Stimulated activated CD4-positive, alpha-beta T cell treated with anti-CD3 and anti-CD28 coated beads, Interleukin-15, amount 100 ng/mL, for 1 hour (primary cell): ENCODE data around the gene ERF.
"Not testable (repeated sequence)": the region's sequence is repeated elsewhere in the genome, so short reads cannot be mapped to it uniquely, and the experiment has no call there.

Source experiments
- DNase-seq, 2 donors: peaks; one replicate each; pipeline ENCODE4 v3.0.0-alpha.2; 2020; ENCODE audit warnings: low read depth in 1 of 2, low spot score in 1 of 2

ERF gene

DNA sequence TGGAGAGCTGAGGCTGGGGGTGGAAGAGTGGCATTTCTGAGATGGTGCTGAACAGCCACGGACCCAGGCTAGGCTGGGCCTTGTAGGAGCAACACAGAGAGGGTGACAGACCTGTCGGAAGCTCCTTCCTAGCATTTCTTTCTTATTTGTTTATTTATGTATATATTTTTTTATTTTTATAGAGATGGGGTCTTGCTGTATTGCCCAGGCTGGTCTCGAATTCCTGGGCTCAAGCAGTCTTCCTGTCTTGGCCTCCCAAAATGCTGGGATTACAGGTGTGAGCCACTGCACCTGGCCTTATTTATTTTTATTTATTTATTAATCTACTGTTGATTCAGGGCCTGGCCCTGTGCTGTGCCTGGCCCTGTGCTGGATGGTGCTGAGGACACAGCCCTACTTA is 20.6 kb upstream of the ERF start:
- no peak for DNase-seq

DNA sequence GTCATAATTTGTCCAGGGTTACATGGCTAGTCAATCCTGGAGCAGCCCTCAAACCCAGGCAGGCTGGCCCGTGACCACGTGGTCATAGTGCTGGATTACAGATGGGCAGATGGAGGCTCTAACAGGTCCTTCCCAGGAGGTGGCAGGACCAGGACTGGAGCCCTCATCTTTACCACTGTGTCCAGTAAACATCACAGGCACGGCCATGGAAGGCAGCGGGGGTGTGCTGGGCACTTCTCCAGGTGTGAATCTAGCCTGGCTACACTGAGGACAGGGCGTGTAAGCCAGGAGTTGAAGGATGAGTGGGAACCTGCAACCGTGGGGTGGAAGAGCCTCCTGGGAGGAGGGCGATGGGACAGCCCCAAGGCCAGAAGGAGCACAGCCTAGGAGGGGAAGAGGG is 20.2 kb upstream of the ERF start:
- DNase-seq = no peak

DNA sequence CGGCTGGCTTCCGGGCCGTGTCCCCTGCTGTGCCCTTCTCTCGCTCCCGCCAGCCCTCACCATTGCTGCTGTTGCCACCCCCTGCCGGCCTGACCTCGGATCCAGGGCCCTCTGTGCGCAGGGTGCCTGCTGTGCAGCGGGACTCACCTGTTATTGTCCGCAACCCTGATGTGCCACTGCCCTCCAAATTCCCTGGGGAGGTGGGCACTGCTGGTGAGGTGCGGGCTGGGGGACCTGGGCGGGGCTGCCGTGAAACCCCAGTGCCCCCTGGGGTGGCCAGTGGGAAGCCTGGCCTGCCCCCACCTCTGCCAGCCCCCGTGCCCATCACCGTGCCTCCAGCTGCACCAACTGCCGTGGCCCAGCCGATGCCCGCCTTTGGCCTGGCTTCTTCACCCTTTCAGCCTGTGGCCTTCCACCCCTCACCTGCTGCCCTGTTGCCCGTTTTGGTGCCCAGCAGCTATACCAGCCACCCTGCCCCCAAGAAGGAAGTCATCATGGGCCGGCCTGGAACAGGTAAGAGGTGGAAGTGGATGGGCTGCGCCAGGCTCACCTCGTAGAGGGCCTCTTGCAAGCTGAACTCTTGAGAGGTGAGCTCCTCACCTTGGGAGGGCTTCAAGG is 19.2 kb upstream of the ERF start:
- no peak for DNase-seq

DNA sequence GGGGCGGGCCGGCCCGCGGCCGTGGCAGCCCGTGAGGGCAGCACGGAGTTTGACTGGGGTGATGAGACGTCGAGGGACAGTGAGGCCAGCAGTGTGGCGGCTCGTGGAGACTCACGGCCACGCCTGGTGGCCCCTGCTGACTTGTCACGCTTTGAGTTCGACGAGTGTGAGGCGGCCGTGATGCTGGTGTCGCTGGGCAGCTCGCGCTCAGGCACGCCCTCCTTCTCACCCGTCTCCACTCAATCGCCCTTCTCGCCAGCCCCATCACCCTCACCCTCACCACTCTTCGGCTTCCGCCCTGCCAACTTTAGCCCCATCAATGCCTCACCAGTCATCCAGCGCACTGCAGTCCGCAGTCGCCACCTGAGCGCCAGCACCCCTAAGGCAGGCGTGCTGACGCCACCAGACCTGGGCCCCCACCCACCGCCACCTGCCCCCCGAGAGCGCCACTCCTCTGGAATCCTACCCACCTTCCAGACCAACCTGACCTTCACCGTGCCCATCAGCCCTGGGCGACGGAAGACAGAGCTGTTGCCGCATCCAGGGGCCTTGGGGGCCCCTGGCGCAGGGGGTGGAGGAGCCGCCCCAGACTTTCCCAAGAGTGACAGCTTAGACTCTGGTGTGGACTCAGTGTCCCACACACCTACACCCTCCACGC is 18.6 kb upstream of the ERF start:
- DNase-seq = no peak

DNA sequence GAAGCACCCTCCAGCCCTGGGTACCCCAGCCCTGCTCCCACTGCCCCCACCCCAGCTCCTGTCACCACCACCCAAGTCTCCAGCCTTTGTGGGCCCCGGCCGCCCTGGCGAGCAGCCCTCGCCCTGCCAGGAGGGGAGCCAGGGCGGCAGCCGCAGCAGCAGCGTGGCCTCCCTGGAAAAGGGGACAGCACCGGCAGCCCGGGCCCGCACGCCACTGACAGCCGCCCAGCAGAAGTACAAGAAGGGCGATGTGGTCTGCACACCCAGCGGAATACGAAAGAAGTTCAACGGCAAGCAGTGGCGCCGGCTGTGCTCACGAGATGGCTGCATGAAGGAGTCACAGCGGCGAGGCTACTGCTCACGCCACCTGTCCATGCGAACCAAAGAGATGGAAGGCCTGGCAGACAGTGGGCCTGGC is 18.1 kb upstream of the ERF start:
- no peak for DNase-seq

DNA sequence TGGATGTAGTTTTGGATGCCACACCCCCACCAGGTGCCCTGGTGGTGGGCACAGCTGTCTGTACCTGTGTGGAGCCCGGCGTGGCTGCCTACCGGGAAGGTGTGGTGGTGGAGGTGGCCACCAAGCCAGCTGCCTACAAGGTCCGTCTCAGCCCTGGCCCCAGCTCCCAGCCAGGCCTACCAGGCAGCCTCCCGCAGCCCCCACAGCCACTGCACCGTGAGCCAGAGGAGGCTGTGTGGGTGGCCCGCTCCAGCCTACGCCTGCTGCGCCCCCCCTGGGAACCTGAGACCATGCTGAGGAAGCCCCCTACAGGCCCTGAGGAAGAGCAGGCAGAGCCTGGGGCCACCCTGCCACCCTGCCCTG is 17.6 kb upstream of the ERF start:
- no peak for DNase-seq

DNA sequence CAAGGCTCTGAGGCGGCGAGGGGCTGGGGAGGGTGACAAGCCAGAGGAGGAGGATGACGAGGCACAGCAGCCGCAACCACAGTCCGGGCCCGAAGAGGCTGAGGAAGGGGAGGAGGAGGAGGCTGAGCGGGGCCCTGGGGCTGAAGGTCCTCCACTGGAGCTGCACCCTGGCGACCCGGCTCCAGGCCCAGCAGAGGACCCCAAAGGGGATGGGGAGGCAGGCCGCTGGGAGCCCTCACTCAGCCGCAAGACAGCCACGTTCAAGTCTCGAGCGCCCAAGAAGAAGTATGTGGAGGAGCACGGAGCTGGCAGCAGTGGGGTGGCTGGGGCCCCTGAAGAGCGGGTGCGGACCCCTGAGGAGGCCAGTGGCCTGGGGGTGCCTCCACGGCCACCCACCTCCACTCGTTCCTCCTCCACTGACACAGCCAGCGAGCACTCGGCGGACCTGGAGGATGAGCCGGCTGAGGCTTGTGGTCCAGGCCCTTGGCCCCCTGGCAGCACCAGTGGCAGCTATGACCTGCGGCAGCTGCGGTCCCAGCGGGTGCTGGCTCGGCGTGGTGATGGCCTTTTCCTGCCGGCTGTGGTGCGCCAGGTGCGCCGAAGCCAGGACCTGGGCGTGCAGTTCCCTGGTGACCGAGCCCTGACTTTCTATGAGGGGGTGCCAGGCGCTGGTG is 17.1 kb upstream of the ERF start:
- no peak for DNase-seq

DNA sequence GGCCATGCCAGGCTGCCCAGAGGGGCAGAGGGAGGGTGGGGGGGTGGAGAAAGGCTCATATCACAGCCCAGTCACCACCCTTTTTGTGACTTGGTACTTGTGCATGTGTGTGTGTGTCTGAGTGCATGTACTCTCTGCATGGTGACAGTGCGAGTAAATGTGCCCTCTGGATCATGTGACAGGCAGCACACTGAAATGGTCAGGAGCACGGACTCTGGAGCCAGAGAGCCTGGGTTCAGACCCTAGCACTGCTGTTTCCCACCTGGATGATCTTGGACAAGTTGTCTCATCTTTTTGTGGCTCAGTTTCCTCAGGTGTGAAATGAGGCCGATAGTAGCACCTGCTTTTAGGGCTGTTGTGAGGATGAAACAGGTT is 16.1 kb upstream of the ERF start:
- DNase-seq = no peak

DNA sequence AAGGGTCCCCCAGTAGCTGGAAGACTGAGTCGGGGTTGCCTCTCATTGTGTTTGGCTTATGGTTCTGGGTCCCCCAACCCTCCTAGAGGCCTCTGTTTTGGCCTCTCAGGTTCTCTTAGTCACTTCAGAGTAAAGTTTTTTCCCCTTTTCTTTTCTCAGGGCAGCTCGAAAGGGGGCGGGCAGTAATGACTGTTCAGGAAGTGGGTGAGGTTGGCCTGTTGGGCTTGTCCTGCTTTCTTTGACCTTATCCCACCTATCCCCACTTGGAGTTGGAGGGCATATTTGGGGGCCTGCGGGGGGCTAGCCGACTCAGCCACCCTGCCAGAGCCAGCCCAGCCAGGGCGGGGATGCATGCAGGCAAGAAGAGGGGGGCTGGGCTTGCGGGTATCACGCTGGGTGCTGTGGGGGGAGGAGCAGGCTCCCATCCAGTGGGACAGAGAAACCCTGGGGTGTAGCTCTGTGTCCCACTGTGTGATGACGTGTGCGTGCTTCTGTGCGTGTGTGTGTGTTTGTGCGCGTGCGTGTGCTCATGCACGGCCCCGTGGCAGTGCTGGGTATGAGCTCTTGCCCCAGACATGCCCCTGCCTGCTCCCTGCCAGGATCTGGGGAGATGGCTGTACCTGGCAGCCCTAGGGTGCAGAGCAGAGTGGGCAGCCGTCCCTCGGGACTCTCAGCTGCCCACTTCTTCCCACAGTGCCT is 15.6 kb upstream of the ERF start:
- peak in 1 of 2 donors; percentile 49 for DNase-seq

DNA sequence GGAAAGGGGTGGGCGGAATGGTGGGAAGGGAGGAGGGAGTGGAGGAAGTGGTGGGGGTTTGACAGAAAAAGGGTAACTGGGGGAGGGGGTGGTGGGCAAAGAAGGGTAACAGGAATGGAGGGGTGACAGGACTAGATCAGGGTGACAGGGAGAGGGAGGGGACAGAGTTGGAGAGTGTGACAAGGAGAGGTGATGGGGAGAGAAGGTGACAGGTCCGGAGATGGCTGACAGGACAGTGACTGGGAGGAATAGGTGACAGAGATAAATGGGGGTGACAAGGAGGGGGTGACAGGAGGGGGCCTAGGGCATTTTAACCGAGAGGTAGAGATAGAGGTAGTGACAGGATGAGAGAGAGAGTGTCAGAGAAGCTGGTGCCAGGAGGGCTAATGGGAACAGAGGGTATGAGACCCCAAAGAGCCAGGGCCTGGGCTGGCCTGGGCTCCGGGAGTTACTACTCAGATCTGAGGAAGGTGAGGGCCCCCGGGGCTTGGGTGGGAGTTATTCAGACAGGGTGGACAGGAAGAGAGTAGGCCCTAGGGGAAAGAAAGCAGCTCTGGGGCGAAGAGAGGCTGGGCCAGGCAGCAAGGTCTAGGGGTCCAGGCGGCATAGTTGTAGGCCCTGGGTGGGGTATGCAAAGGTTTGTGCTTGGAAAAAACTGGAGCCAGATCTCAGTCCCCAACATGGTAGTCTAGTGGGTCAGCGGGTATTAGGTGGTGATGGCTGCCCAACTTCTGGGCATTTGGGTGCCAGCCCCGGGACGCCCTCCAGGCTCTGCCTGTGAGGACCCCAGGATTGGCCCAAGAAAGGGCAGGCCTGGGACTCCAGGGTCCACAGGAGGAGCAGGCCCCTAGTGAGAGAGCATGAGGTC is 14.8 kb upstream of the ERF start:
- no peak for DNase-seq

DNA sequence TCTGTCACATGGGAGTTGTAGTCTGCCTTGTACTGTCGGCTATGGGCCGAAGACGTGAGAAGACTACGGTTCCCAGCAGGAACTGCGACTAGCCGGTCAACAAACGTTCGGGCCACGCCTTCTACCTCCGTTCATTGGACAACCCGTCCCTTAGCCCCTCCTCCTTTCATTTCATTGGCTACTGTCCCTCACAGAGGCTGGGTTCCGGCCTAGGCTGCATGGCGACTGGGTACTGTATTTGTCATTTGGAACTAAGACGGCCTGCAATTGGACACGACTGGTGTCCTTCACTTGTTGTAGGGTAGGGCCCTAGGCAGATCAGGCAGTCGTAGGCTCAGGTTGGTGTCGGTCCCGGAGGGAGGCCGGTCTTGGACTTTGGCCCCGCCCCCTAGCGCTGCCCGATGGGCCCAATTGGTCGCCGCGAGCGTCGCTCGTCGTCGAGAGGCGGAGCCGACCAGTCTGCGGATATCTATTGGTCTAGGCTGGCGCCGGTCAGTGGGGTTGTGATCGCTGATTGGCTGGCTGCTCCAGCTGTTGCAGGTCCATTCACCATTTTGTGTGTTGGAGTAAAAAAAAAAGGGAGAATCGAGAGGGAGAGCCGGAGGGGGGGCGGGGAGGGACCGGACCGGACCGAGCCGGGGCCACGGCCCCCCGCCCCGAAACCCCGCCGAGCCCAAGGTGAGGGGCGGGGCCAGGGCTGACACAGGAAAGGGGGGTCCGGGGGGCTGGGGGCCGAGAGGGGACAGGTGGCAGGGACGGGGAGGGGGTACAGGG is 14.0 kb upstream of the ERF start, which contains the start of gene CIC:
Gene CIC, plus strand, starts transcription at position 549 of the 774 bp plus-strand sequence. CDS start 2,532 bp downstream, outside the sequence.
- peak; percentile 97 to 99 for DNase-seq

DNA sequence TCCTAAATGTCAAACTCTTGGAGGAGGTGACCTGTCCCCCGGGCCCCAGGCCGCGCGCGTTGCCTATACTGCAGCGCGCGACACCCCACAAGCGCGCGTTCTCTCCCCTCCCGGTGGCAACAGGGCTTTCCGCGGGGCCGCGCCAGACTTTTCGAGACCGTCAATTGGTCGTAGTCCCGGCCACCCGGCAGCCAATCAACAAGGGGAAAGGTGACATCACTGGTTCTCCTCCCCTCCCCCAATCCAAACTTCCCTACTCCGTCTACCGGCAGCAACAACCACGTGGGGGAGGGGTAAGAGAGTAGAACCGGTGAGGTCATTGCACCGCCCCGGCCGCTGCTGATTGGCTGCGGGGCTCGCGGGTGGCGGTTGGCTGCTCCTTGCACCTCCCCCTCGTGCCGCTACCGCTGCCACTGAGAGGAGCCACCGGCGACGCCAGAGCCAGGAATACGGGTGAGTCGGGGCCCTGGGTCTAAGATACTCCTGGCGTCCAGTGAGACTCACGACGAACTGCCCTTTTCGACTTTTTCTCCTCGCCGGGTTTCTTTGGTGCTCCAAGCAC is 13.3 kb upstream of the ERF start:
- DNase-seq = peak; percentile 90 to 95

DNA sequence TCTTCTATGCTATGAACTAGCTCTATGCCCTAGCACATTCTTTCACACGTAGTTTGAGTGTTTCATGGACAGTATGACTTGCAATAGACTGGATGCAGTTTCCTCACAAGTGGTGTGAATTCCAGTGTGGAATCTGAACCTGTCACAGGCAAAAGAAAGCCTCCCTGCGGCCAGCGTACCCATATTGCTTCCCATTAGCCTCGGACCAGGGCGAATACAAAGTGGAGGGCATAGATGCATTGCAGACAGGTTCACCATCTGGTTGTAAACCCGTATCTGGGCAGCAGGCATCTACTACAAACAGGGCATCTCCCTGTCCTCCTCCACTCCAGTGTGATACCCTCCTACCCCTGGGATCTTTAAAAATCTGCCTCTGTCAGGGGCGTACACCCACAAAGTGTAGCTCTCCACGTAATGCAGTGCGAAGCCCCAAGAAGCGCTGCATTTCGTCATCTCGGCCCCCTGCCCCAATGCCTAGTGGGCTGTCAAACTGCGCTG is 12.8 kb upstream of the ERF start:
- DNase-seq = no peak

DNA sequence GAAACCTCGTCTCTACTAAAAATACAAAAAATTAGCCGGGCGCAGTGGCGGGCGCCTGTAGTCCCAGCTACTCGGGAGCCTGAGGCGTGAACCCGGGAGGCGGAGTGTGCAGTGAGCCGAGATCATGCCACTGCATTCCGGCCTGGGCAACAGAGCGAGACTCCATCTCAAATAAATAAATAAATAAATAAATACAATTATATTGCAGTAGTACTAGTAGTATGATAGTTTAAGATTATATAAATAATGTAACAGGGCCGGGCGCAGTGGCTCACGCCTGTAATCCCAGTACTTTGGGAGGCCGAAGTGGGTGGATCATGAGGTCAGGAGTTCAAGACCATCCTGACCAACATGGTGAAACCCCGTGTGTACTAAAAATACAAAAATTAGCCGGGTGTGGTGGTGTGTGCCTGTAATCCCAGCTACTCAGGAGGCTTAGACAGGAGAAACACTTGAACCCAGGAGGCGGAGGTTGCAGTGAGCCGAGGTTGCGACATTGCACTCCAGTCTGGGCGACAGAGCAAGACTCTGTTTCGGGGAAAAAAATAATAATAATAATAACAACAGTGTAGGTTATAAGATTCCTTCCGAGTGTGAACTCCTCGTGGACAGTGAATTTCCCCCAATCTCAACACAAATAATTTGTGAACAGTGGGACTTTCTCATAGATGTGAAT is 12.1 kb upstream of the ERF start:
- not testable (repeated sequence) for DNase-seq

DNA sequence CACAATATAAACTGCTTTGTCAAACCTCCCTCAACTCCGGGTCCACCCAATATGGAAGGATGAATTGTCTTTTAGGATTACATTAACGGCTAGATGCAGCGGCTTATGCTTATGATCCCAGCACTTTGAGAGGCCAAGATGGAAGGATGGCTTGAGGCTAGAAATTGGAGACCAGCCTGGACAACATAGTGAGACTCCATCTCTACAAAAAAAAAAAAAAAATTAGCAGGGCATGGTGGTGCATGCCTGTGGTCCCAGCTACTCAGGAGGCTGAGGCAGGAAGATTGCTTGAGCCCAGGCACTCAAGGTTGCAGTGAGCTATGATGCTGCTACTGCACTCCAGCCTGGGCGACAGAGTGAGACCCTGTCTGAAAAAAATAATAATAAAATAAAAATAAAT is 11.2 kb upstream of the ERF start:
- DNase-seq = not testable (repeated sequence)

DNA sequence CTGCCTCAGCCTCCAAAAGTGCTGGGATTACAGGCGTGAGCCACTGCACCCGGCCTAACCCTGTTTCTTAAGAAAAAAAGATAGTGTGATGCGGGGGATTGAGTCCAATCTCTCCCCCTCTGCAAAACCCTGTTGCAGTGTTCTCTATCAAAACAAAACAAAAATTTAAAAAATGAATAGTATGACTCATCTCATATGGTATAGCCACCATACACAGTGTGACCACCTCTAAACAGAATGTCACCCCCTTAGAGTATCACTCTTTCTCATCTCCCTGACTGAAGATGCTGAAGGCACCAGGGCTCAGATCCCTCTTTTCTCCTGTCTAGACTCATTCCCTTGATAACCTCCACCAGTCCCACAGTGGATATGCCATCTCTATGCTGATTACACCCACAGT is 6.8 kb upstream of the ERF start:
- no peak for DNase-seq

DNA sequence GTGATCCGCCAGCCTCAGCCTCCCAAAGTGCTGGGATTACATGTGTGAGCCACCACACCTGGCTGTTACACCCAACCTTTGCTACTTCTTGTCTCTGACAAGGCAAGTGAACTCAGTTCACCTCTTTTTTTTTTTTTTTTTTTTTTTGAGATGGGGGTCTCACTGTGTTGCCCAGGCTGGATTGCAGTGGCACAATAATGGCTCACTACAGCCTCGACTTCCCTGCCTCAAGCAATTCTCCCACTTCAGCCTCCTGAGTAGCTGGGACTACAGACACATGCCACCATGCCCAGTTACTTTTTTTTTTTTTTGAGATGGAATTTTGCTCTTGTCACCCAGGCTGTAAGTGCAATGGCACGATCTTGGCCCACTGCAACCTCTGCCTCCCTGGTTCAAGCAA is 2.9 kb upstream of the ERF start:
- not testable (repeated sequence) for DNase-seq

DNA sequence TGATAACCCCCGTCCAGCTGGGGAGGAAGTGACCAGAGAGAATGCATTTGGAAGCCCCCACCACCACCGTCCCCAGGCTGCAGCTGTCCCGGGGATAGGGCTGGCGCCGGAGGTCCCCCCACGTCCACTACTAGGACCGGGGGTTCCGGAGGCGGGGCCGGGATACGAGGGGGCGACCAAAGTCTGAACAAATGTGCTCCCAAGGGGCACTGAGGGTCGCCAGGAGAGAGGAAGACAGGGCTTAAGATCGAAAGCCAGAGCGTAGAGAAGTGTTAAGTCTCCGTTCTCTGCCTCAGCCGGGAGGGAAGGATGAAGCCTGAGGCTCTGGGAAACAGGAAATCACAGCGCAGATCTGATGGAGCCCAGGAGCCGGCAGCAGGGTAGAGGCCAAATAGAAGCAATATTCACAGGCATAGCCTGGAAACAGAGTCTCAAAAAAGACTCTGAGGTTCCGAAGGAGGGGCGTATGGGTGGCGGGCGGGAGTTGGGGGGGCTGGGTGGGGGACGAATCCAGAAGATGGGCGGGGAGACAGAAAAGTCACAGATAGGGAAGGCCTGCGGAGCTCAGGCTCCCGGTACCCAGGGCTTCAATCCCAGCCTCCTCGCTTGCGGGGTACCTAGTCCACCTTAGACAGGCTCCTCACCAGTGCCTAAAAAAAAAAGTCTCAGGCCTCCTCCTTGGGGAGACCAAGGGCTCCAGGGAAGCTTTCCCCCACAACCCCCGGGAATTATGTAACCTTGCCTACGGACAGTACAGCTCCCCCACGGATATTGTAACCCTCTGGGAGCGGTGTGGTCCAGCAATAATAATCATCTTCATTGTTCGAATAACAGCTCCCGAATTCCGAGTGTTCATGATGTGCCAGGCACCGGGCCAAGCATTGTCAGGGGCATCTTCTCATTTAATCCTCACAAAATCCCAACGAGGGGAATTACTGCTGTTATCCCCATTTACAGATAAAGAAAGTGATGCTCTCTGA is 1.1 kb upstream of the ERF start:
- DNase-seq = no peak
